Left colon (tissue), 2 donors: ENCODE measurements around the gene UNC5A. TPM values are rescaled to one million over a fixed set of nuclear protein-coding genes. Genes with fewer than 3 reads are reported as not detected.

Experiments used
- ATAC-seq: fragments of 200-7000 bp; cut with Tn5 transposase; one replicate; pipeline ENCODE4 v1.9.1; 2020; ENCODE audit warnings: mild to moderate bottlenecking, moderate library complexity
- DNase-seq, 2 donors: peaks; one replicate each; pipeline ENCODE4 v3.0.0-alpha.2; 2020
- intact Hi-C, 2 donors: fragments of 100-400 bp; cut with DNase I in 1 of 2; cut with micrococcal nuclease in 1 of 2; formaldehyde crosslinking; loops; one replicate each; pipeline versions ENCODE4 v1.11.2 to v1.14.0; 2022; cut with DNase I, micrococcal nuclease
- long read RNA-seq: library from polyadenylated mRNA; unstranded; transcript quantifications from one replicate; pipeline ENCODE4 v2.0.0, GENCODE V29; 2021
- total RNA-seq, 2 donors: library from RNA; stranded (reverse); fragmentation: NEBNext Ultra II Directional; extraction: Animal tissue kit (Norgen Biotek cat#: 25700); gene quantifications; one replicate each; pipeline ENCODE4 v1.2.1, GENCODE V29; 2021
- donor health status: DM: no; HTN: no; CAD: no.
- donor health status: DM: yes; HTN: yes; CAD: no.

The UNC5A gene
- not detected for total RNA-seq
- long read RNA-seq = 0 reads

- ATAC-seq (peak; percentile 53), DNase-seq (peak in 1 of 2 donors; percentile 36)
- intact Hi-C loops = no loop called here
These were observed at the start of gene UNC5A for GRCh38 chr5:176810081-176810597. Gene UNC5A, plus strand, starts transcription at chr5:176810559. Its CDS starts 192 bp downstream, at chr5:176810751.

GRCh38 chr5:176761755-176762154 is 48.6 kb upstream of the UNC5A start:
- DNase-seq (no peak), ATAC-seq (no peak)
- intact Hi-C loops = no loop called here

- ATAC-seq (no peak), DNase-seq (no peak)
- intact Hi-C loops = no loop called here
These were observed 47.9 kb upstream of the UNC5A start for GRCh38 chr5:176762489-176762888.

- no peak for DNase-seq
- ATAC-seq = no peak
- intact Hi-C loops = no loop called here
These were observed 44.7 kb upstream of the UNC5A start for GRCh38 chr5:176765687-176766086.

GRCh38 chr5:176768174-176768970 is 42.0 kb upstream of the UNC5A start:
- no peak for DNase-seq
- intact Hi-C loops = no loop called here
- no peak for ATAC-seq

GRCh38 chr5:176769911-176770310 is 40.4 kb upstream of the UNC5A start:
- DNase-seq = no peak

GRCh38 chr5:176770431-176770830 is 39.9 kb upstream of the UNC5A start:
- no peak for ATAC-seq
- intact Hi-C loops = no loop called here
- DNase-seq = no peak

More at GRCh38 chr5:176769911-176770310, 40.4 kb upstream of the UNC5A start:
- ATAC-seq = no peak
- intact Hi-C loops = no loop called here

GRCh38 chr5:176771102-176771845 is 39.1 kb upstream of the UNC5A start:
- intact Hi-C loops = no loop called here
- DNase-seq (no peak), ATAC-seq (no peak)

- ATAC-seq (no peak), DNase-seq (no peak)
- intact Hi-C loops = no loop called here
These were observed 37.8 kb upstream of the UNC5A start for GRCh38 chr5:176772271-176773210.

GRCh38 chr5:176773408-176774035 is 36.8 kb upstream of the UNC5A start:
- DNase-seq (no peak), ATAC-seq (no peak)
- intact Hi-C loops = no loop called here

- intact Hi-C loops = no loop called here
- no peak for ATAC-seq
- DNase-seq = no peak
These were observed 35.9 kb upstream of the UNC5A start for GRCh38 chr5:176774216-176775171.

- intact Hi-C loops = no loop called here
- ATAC-seq (no peak), DNase-seq (no peak)
These were observed 35.0 kb upstream of the UNC5A start for GRCh38 chr5:176775409-176775808.

GRCh38 chr5:176776141-176776865 is 34.1 kb upstream of the UNC5A start:
- no peak for DNase-seq

GRCh38 chr5:176776916-176777315 is 33.4 kb upstream of the UNC5A start:
- no peak for ATAC-seq

More at GRCh38 chr5:176776141-176776865, 34.1 kb upstream of the UNC5A start:
- no peak for ATAC-seq
- intact Hi-C loops = no loop called here

GRCh38 chr5:176778921-176779465 is 31.4 kb upstream of the UNC5A start:
- DNase-seq = no peak
- intact Hi-C loops = no loop called here
- no peak for ATAC-seq

More at GRCh38 chr5:176776916-176777315, 33.4 kb upstream of the UNC5A start:
- no peak for DNase-seq
- intact Hi-C loops = no loop called here

GRCh38 chr5:176779537-176779936 is 30.8 kb upstream of the UNC5A start:
- intact Hi-C loops = no loop called here
- no peak for ATAC-seq
- DNase-seq = no peak
